K562 (cell line): ENCODE results near the gene COL23A1.

ENCODE experiments used
- BCLAF1 ChIP-seq, 2 experiments: fragments of 450-650 bp in 1 of 2; IDR thresholded peaks; 2 replicates each; pipeline ENCODE4 v1.6.1; 2011 to 2017; ENCODE audit warnings: low read depth in 2 of 2, antibody characterized with exemption in 1 of 2, borderline replicate concordance in 1 of 2, low read length in 1 of 2, mild to moderate bottlenecking in 1 of 2, mixed read lengths in 1 of 2; ENCODE audit not compliant: control insufficient read depth in 1 of 2
- CTCF ChIP-seq, 3 experiments: IDR thresholded peaks in 2 of 3; conservative IDR thresholded peaks in 1 of 3; 2 replicates each; pipeline ENCODE4 v1.5.1; 2011 to 2012; ENCODE audit warnings: low read length in 3 of 3, mild to moderate bottlenecking in 3 of 3, control low read depth in 2 of 3, improper control_type of control experiment in 1 of 3, inconsistent platforms in 1 of 3, low read depth in 1 of 3, mixed read lengths in 1 of 3, moderate library complexity in 1 of 3; ENCODE audit not compliant: insufficient read depth in 2 of 3
- MAZ ChIP-seq, 2 experiments: fragments of 450-650 bp in 1 of 2; sonication (generic) in 1 of 2; formaldehyde crosslinking; IDR thresholded peaks in 1 of 2; conservative IDR thresholded peaks in 1 of 2; 2 replicates each; pipeline versions ENCODE4 v1.4.0 to v1.5.0; 2020; ENCODE audit warnings: mild to moderate bottlenecking in 1 of 2, missing genetic modification reagents in 1 of 2
- MLLT1 ChIP-seq, 2 experiments: fragments of 450-650 bp; IDR thresholded peaks; 2 replicates each; pipeline ENCODE4 v1.6.1; 2016
- MTA2 ChIP-seq: fragments of 450-650 bp; IDR thresholded peaks from 2 replicates; pipeline ENCODE4 v1.6.1; 2016; ENCODE audit warnings: low read depth
- NKRF ChIP-seq: fragments of 450-650 bp; IDR thresholded peaks from 2 replicates; pipeline ENCODE4 v1.6.1; 2016; ENCODE audit warnings: borderline replicate concordance
- NONO ChIP-seq, 2 experiments: fragments of 200-400 bp in 1 of 2; fragments of 450-650 bp in 1 of 2; formaldehyde crosslinking in 1 of 2; IDR thresholded peaks; 2 replicates each; pipeline ENCODE4 v1.6.1; 2017; ENCODE audit warnings: low read depth in 2 of 2, mild to moderate bottlenecking in 2 of 2, moderate library complexity in 2 of 2, low read length in 1 of 2
- RBBP5 ChIP-seq: fragments of 200-600 bp; sonication (generic); IDR thresholded peaks from 2 replicates; pipeline ENCODE4 v1.6.1; 2012; ENCODE audit warnings: borderline replicate concordance, mild to moderate bottlenecking, low read length, control low read depth, inconsistent platforms; ENCODE audit not compliant: insufficient read depth, poor library complexity, severe bottlenecking
- RFX5 ChIP-seq: IDR thresholded peaks from 2 replicates; pipeline ENCODE4 v1.6.1; 2011; ENCODE audit warnings: low read depth, mild to moderate bottlenecking, improper control_type of control experiment, low read length
- SIN3A ChIP-seq, 2 experiments: fragments of 150-350 bp in 1 of 2; IDR thresholded peaks; 2 replicates each; pipeline ENCODE4 v1.6.1; 2011 to 2016; ENCODE audit warnings: borderline replicate concordance in 2 of 2, low read depth in 2 of 2, low read length in 2 of 2, mild to moderate bottlenecking in 2 of 2, moderate library complexity in 2 of 2; ENCODE audit not compliant: control insufficient read depth in 1 of 2
- SRSF9 ChIP-seq: fragments of 200-400 bp; formaldehyde crosslinking; IDR thresholded peaks from 2 replicates; pipeline ENCODE4 v1.6.1; 2017; ENCODE audit warnings: low read depth, low read length, borderline replicate concordance
- STAT5B ChIP-seq: fragments of 250-450 bp; sonication (Bioruptor Pico); IDR thresholded peaks from 2 replicates; pipeline ENCODE4 v1.8.0; 2021; ENCODE audit warnings: mild to moderate bottlenecking, inconsistent platforms
- ZFP36 ChIP-seq: fragments of 150-350 bp; IDR thresholded peaks from 2 replicates; pipeline ENCODE4 v1.6.1; 2018; ENCODE audit warnings: low read length, low read depth; ENCODE audit not compliant: partially characterized antibody

- no peak for TF ChIP-seq NONO (IDR thresholded peaks at IDR 0.05; ENCODE audit: low read depth in 2 of 2, low read length in 1 of 2)
- TF ChIP-seq MLLT1 (IDR thresholded peaks at IDR 0.05): no peak
- TF ChIP-seq RBBP5: no peak
- TF ChIP-seq RFX5: no peak
- no peak for TF ChIP-seq MAZ (CRISPR knock-in tag; conservative IDR thresholded peaks at IDR 0.05 in 1 of 2, IDR thresholded peaks at IDR 0.05 in 1 of 2)
- TF ChIP-seq MTA2: no peak
- TF ChIP-seq CTCF (IDR thresholded peaks at IDR 0.05 in 2 of 3, conservative IDR thresholded peaks at IDR 0.05 in 1 of 3; ENCODE audit: insufficient read depth in 2 of 3, low read depth in 1 of 3, low read length in 3 of 3): no peak
- TF ChIP-seq SIN3A (IDR thresholded peaks at IDR 0.05; ENCODE audit: borderline replicate concordance in 2 of 2, control insufficient read depth in 1 of 2, low read depth in 2 of 2, low read length in 2 of 2): no peak
- TF ChIP-seq NKRF: no peak
- no peak for TF ChIP-seq BCLAF1 (IDR thresholded peaks at IDR 0.05; ENCODE audit: borderline replicate concordance in 1 of 2, control insufficient read depth in 1 of 2, low read depth in 2 of 2, low read length in 1 of 2)
- TF ChIP-seq STAT5B (CRISPR knock-in tag): no peak
- no peak for TF ChIP-seq ZFP36
- TF ChIP-seq SRSF9: no peak
Observed at GRCh38 chr5:178360222-178360925, 229.8 kb downstream of the COL23A1 start.
